ENCODE results near the gene FARSB. TPM values are rescaled to one million over a fixed set of nuclear protein-coding genes. Genes with fewer than 3 reads are reported as not detected.

The FARSB gene
- total RNA-seq, 5 donors from 2014 or later (not counting 1 experiment from before 2014, with no cell fraction given), result 11.5 to 15.8 (median 15.6) TPM

GRCh38 chr2:222575618-222576017, 80.3 kb downstream of the FARSB start:
- peaks cover under 1 to 11% (median 8%) of the 10 kb centered on the region in 3 donors for H3K4me1 Mint-ChIP-seq
- H3K36me3 ChIP-seq (ENCODE audit: control insufficient read depth in 2 of 2, extremely low read depth in 1 of 2, insufficient read depth in 1 of 2, low read length in 1 of 2), result peaks cover 3 to 20% of the 10 kb centered on the region in 2 donors
- 100% methylated on average over 1 of the region's 2 CpGs for WGBS (ENCODE audit: insufficient coverage)
- no peaks in the 10 kb centered on the region for H3K4me1 ChIP-seq (ENCODE audit: control insufficient read depth in 1 of 2, extremely low read depth in 1 of 2, insufficient read depth in 2 of 2, low read length in 2 of 2)
- H3K27ac Mint-ChIP-seq, result peak overlapping the region in 1 of 2 donors; percentile 34
- H3K27me3 Mint-ChIP-seq, result no peaks in the 10 kb centered on the region
- no peaks in the 10 kb centered on the region for H3K27me3 ChIP-seq (replicated peaks in 1 of 2; ENCODE audit: control insufficient read depth in 2 of 2, extremely low read depth in 1 of 2, insufficient read depth in 2 of 2, low read length in 1 of 2)
- no peaks in the 10 kb centered on the region for H3K9me3 ChIP-seq
- no peak overlapping the region for H3K4me3 Mint-ChIP-seq
- ATAC-seq (replicated peaks in 1 of 4) (no peak), DNase-seq (no peak)
- ChIA-PET POLR2A (interaction anchor here in 1 of 2 donors (0.7 kb wide), 1 partner anchor 237 kb away, joined by 3 read pairs; no protein-coding TSS in a partner anchor), CTCF (interaction anchor here in 1 of 2 donors (0.6 kb wide), 2 partner anchors 11 to 148 kb away, joined by 5 to 6 read pairs; no protein-coding TSS in a partner anchor)
- peaks cover 37% of the 10 kb centered on the region for H3K36me3 Mint-ChIP-seq
- H3K4me3 ChIP-seq (ENCODE audit: control insufficient read depth in 1 of 2, extremely low read depth in 1 of 2, low read length in 1 of 2), result no peak overlapping the region
- H3K27ac ChIP-seq (ENCODE audit: low read length), result no peak overlapping the region
- no peaks in the 10 kb centered on the region for H3K9me3 Mint-ChIP-seq

GRCh38 chr2:222572751-222573174, 83.1 kb downstream of the FARSB start:
- no peak for ATAC-seq (replicated peaks in 1 of 4)
- Mint-ChIP-seq H3K4me1 (peaks cover 0 to 10% (median 7%) of the 10 kb centered on the region in 3 donors), H3K36me3 (peaks cover 44% of the 10 kb centered on the region), H3K4me3 (no peak overlapping the region), H3K27ac (peak overlapping the region in 1 of 2 donors; percentile 41), H3K27me3 (no peaks in the 10 kb centered on the region), H3K9me3 (no peaks in the 10 kb centered on the region)
- ChIA-PET POLR2A (no interaction called here), CTCF (no interaction called here)
- WGBS (ENCODE audit: insufficient coverage), result no CpG with 5 or more reads among the region's 1 CpG
- H3K9me3 ChIP-seq, result no peaks in the 10 kb centered on the region
- H3K36me3 ChIP-seq (ENCODE audit: control insufficient read depth in 2 of 2, extremely low read depth in 1 of 2, insufficient read depth in 1 of 2, low read length in 1 of 2), result peaks cover 8 to 19% of the 10 kb centered on the region in 2 donors
- H3K27me3 ChIP-seq (replicated peaks in 1 of 2; ENCODE audit: control insufficient read depth in 2 of 2, extremely low read depth in 1 of 2, insufficient read depth in 2 of 2, low read length in 1 of 2), result no peaks in the 10 kb centered on the region
- H3K4me1 ChIP-seq (ENCODE audit: control insufficient read depth in 1 of 2, extremely low read depth in 1 of 2, insufficient read depth in 2 of 2, low read length in 2 of 2), result no peaks in the 10 kb centered on the region
- no peak for DNase-seq
- H3K27ac ChIP-seq (ENCODE audit: low read length), result no peak overlapping the region
- no peak overlapping the region for H3K4me3 ChIP-seq (ENCODE audit: control insufficient read depth in 1 of 2, extremely low read depth in 1 of 2, low read length in 1 of 2)

- WGBS (ENCODE audit: insufficient coverage), result 92% methylated on average over 6 of the region's 6 CpGs
- CTCF ChIA-PET, result no interaction called here
- ATAC-seq (replicated peaks in 1 of 4), result no peak
Observed at GRCh38 chr2:222572264-222572721, 83.6 kb downstream of the FARSB start.

GRCh38 chr2:222569826-222570225, 86.1 kb downstream of the FARSB start:
- no peaks in the 10 kb centered on the region for H3K27me3 Mint-ChIP-seq
- H3K4me1 ChIP-seq (ENCODE audit: control insufficient read depth in 1 of 2, extremely low read depth in 1 of 2, insufficient read depth in 2 of 2, low read length in 2 of 2), result no peaks in the 10 kb centered on the region
- no peak for DNase-seq
- POLR2A ChIA-PET, result interaction anchor here (0.6 kb wide), 2 partner anchors 27 to 256 kb away, joined by 3 read pairs; no protein-coding TSS in a partner anchor
- H3K36me3 ChIP-seq (ENCODE audit: control insufficient read depth in 2 of 2, extremely low read depth in 1 of 2, insufficient read depth in 1 of 2, low read length in 1 of 2), result peaks cover 8 to 21% of the 10 kb centered on the region in 2 donors
- CTCF ChIA-PET, result no interaction called here
- peaks cover 63% of the 10 kb centered on the region for H3K36me3 Mint-ChIP-seq
- no CpG with 5 or more reads among the region's 1 CpG for WGBS (ENCODE audit: insufficient coverage)
- no peaks in the 10 kb centered on the region for H3K9me3 Mint-ChIP-seq
- peaks cover 0 to 7% (median 4%) of the 10 kb centered on the region in 3 donors for H3K4me1 Mint-ChIP-seq
- no peaks in the 10 kb centered on the region for H3K9me3 ChIP-seq
- no peaks in the 10 kb centered on the region for H3K27me3 ChIP-seq (replicated peaks in 1 of 2; ENCODE audit: control insufficient read depth in 2 of 2, extremely low read depth in 1 of 2, insufficient read depth in 2 of 2, low read length in 1 of 2)
- no peak overlapping the region for H3K4me3 ChIP-seq (ENCODE audit: control insufficient read depth in 1 of 2, extremely low read depth in 1 of 2, low read length in 1 of 2)
- H3K4me3 Mint-ChIP-seq, result no peak overlapping the region
- ATAC-seq (replicated peaks in 1 of 4), result no peak
- H3K27ac ChIP-seq (ENCODE audit: low read length), result no peak overlapping the region
- peak overlapping the region in 1 of 2 donors; percentile 35 for H3K27ac Mint-ChIP-seq

More at GRCh38 chr2:222572264-222572721, 83.6 kb downstream of the FARSB start:
- Histone ChIP-seq H3K27ac (ENCODE audit: low read length) (no peak overlapping the region), H3K4me1 (ENCODE audit: control insufficient read depth in 1 of 2, extremely low read depth in 1 of 2, insufficient read depth in 2 of 2, low read length in 2 of 2) (no peaks in the 10 kb centered on the region), H3K36me3 (ENCODE audit: control insufficient read depth in 2 of 2, extremely low read depth in 1 of 2, insufficient read depth in 1 of 2, low read length in 1 of 2) (peaks cover 8 to 19% of the 10 kb centered on the region in 2 donors), H3K27me3 (replicated peaks in 1 of 2; ENCODE audit: control insufficient read depth in 2 of 2, extremely low read depth in 1 of 2, insufficient read depth in 2 of 2, low read length in 1 of 2) (no peaks in the 10 kb centered on the region), H3K9me3 (no peaks in the 10 kb centered on the region), H3K4me3 (ENCODE audit: control insufficient read depth in 1 of 2, extremely low read depth in 1 of 2, low read length in 1 of 2) (no peak overlapping the region)
- H3K27ac Mint-ChIP-seq, result peak overlapping the region in 1 of 2 donors; percentile 41
- no peaks in the 10 kb centered on the region for H3K27me3 Mint-ChIP-seq
- H3K9me3 Mint-ChIP-seq, result no peaks in the 10 kb centered on the region
- no peak overlapping the region for H3K4me3 Mint-ChIP-seq
- POLR2A ChIA-PET, result no interaction called here
- DNase-seq, result no peak
- peaks cover 0 to 7% (median 4%) of the 10 kb centered on the region in 3 donors for H3K4me1 Mint-ChIP-seq
- H3K36me3 Mint-ChIP-seq, result peaks cover 45% of the 10 kb centered on the region

- no peaks in the 10 kb centered on the region for H3K27me3 Mint-ChIP-seq
Observed at GRCh38 chr2:222568865-222569264, 87.0 kb downstream of the FARSB start.

GRCh38 chr2:222566229-222566628, 89.7 kb downstream of the FARSB start:
- Mint-ChIP-seq H3K4me3 (no peak overlapping the region), H3K27ac (no peak overlapping the region), H3K36me3 (peaks cover 45% of the 10 kb centered on the region), H3K27me3 (no peaks in the 10 kb centered on the region), H3K4me1 (no peaks in the 10 kb centered on the region), H3K9me3 (no peaks in the 10 kb centered on the region)
- H3K36me3 ChIP-seq (ENCODE audit: control insufficient read depth in 2 of 2, extremely low read depth in 1 of 2, insufficient read depth in 1 of 2, low read length in 1 of 2), result peaks cover 7 to 16% of the 10 kb centered on the region in 2 donors
- POLR2A ChIA-PET, result interaction anchor here in 1 of 2 donors (0.6 kb wide), 1 partner anchor 142 kb away, joined by 6 read pairs; no protein-coding TSS in a partner anchor
- no peaks in the 10 kb centered on the region for H3K9me3 ChIP-seq
- CTCF ChIA-PET, result no interaction called here
- 97% methylated on average over 6 of the region's 6 CpGs for WGBS (ENCODE audit: insufficient coverage)
- H3K27ac ChIP-seq (ENCODE audit: low read length), result no peak overlapping the region
- H3K4me3 ChIP-seq (ENCODE audit: control insufficient read depth in 1 of 2, extremely low read depth in 1 of 2, low read length in 1 of 2), result no peak overlapping the region
- ATAC-seq (replicated peaks in 1 of 4), result no peak
- H3K4me1 ChIP-seq (ENCODE audit: control insufficient read depth in 1 of 2, extremely low read depth in 1 of 2, insufficient read depth in 2 of 2, low read length in 2 of 2), result no peaks in the 10 kb centered on the region
- no peaks in the 10 kb centered on the region for H3K27me3 ChIP-seq (replicated peaks in 1 of 2; ENCODE audit: control insufficient read depth in 2 of 2, extremely low read depth in 1 of 2, insufficient read depth in 2 of 2, low read length in 1 of 2)
- no peak for DNase-seq

More at GRCh38 chr2:222568865-222569264, 87.0 kb downstream of the FARSB start:
- WGBS (ENCODE audit: insufficient coverage), result 92% methylated on average over 2 of the region's 4 CpGs
- H3K4me3 Mint-ChIP-seq, result no peak overlapping the region
- peaks cover 58% of the 10 kb centered on the region for H3K36me3 Mint-ChIP-seq
- H3K9me3 ChIP-seq, result no peaks in the 10 kb centered on the region
- ChIA-PET POLR2A (no interaction called here), CTCF (no interaction called here)
- DNase-seq (no peak), ATAC-seq (replicated peaks in 1 of 4) (no peak)
- H3K4me1 Mint-ChIP-seq, result peaks cover 0 to 1% (median 0%) of the 10 kb centered on the region in 3 donors
- H3K27ac Mint-ChIP-seq, result no peak overlapping the region
- H3K36me3 ChIP-seq (ENCODE audit: control insufficient read depth in 2 of 2, extremely low read depth in 1 of 2, insufficient read depth in 1 of 2, low read length in 1 of 2), result peaks cover 10 to 21% of the 10 kb centered on the region in 2 donors
- no peaks in the 10 kb centered on the region for H3K27me3 ChIP-seq (replicated peaks in 1 of 2; ENCODE audit: control insufficient read depth in 2 of 2, extremely low read depth in 1 of 2, insufficient read depth in 2 of 2, low read length in 1 of 2)
- H3K27ac ChIP-seq (ENCODE audit: low read length), result no peak overlapping the region
- H3K9me3 Mint-ChIP-seq, result no peaks in the 10 kb centered on the region
- no peaks in the 10 kb centered on the region for H3K4me1 ChIP-seq (ENCODE audit: control insufficient read depth in 1 of 2, extremely low read depth in 1 of 2, insufficient read depth in 2 of 2, low read length in 2 of 2)
- H3K4me3 ChIP-seq (ENCODE audit: control insufficient read depth in 1 of 2, extremely low read depth in 1 of 2, low read length in 1 of 2), result no peak overlapping the region
